ENCODE results near the gene TLE1. TPM values are rescaled to one million over a fixed set of nuclear protein-coding genes. Genes with fewer than 3 reads are reported as not detected.

TLE1 gene
- total and polyA plus RNA-seq, 10 of the 15 experiments (the other 5 are each of a cell fraction or from before 2014, with no cell fraction given) = 0.04 to 0.23 (median 0.10) TPM; not detected in 6

- POLR2A ChIA-PET = no interaction called here
- TF ChIP-seq SUPT20H (IDR thresholded peaks at IDR 0.05; ENCODE audit: borderline replicate concordance, control insufficient read depth, low read depth, low read length) = no peak
- no peak for TF ChIP-seq FOXM1 (IDR thresholded peaks at IDR 0.05; ENCODE audit: low read depth, low read length)
- TF ChIP-seq, protein P1, sequence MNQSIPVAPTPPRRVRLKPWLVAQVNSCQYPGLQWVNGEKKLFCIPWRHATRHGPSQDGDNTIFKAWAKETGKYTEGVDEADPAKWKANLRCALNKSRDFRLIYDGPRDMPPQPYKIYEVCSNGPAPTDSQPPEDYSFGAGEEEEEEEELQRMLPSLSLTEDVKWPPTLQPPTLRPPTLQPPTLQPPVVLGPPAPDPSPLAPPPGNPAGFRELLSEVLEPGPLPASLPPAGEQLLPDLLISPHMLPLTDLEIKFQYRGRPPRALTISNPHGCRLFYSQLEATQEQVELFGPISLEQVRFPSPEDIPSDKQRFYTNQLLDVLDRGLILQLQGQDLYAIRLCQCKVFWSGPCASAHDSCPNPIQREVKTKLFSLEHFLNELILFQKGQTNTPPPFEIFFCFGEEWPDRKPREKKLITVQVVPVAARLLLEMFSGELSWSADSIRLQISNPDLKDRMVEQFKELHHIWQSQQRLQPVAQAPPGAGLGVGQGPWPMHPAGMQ (IDR thresholded peaks at IDR 0.05; ENCODE audit: borderline replicate concordance) = no peak
- TF ChIP-seq POU2F2 (IDR thresholded peaks at IDR 0.05; ENCODE audit: borderline replicate concordance, low read depth, low read length) = no peak
- TF ChIP-seq ZNF622 (IDR thresholded peaks at IDR 0.05) = no peak
- TF ChIP-seq EZH2 (IDR thresholded peaks at IDR 0.05; ENCODE audit: borderline replicate concordance, control insufficient read depth, low read depth, low read length) = no peak
- TF ChIP-seq EED (IDR thresholded peaks at IDR 0.05; ENCODE audit: low read depth) = no peak
- no peak for TF ChIP-seq ZZZ3 (IDR thresholded peaks at IDR 0.05; ENCODE audit: control insufficient read depth, insufficient read length, low read depth)
- TF ChIP-seq FOS (IDR thresholded peaks at IDR 0.05; ENCODE audit: borderline replicate concordance, extremely low read depth, insufficient read length) = no peak
- no peak for TF ChIP-seq STAT3 (IDR thresholded peaks at IDR 0.05; ENCODE audit: low read depth, low read length)
- no peak for TF ChIP-seq ZBTB33 (IDR thresholded peaks at IDR 0.05)
- TF ChIP-seq MXI1 (IDR thresholded peaks at IDR 0.05; ENCODE audit: low read depth, low read length) = no peak
- TF ChIP-seq CREB1 (IDR thresholded peaks at IDR 0.05; ENCODE audit: low read depth) = no peak
- TF ChIP-seq NKRF (conservative IDR thresholded peaks at IDR 0.05) = no peak
- no peak for TF ChIP-seq MAX (IDR thresholded peaks at IDR 0.05; ENCODE audit: low read depth, low read length)
- TF ChIP-seq RELB (IDR thresholded peaks at IDR 0.05; ENCODE audit: low read depth) = no peak
- no peak for TF ChIP-seq ESRRA (IDR thresholded peaks at IDR 0.05; ENCODE audit: low read length)
- TF ChIP-seq NR2C2 (IDR thresholded peaks at IDR 0.05; ENCODE audit: borderline replicate concordance, control insufficient read depth, insufficient read length, low read depth) = no peak
- in situ Hi-C loops (cut with MboI) = no loop called here
Measured at GRCh38 chr9:81673310-81673709, 16.0 kb downstream of the TLE1 start.

More at GRCh38 chr9:81673310-81673709, 16.0 kb downstream of the TLE1 start:
- SMC1A ChIA-PET (ENCODE audit: uncharacterized antibody, unreplicated experiment) = no interaction called here
- 69% methylated on average over 5 of the region's 5 CpGs for WGBS (ENCODE audit: insufficient coverage, insufficient replicate concordance, low lambda C conversion rate, missing lambda C conversion rate)
- Histone ChIP-seq H3K4me3 (no peak overlapping the region), H3K4me1 (ENCODE audit: control insufficient read depth, insufficient read depth, low read length) (no peaks in the 10 kb centered on the region), H3K36me3 (ENCODE audit: control insufficient read depth in 2 of 2, insufficient read depth in 2 of 2, low read length in 1 of 2) (no peaks in the 10 kb centered on the region), H3K27me3 (replicated peaks in 1 of 2; ENCODE audit: control insufficient read depth in 2 of 2, insufficient read depth in 2 of 2, low read length in 1 of 2) (no peaks in the 10 kb centered on the region), H2AFZ (ENCODE audit: control insufficient read depth, low read depth, low read length) (no peak overlapping the region), H3K4me2 (ENCODE audit: control insufficient read depth, insufficient read depth) (no peak overlapping the region), H3K79me2 (ENCODE audit: control insufficient read depth, insufficient read depth, low read length) (no peaks in the 10 kb centered on the region), H3K27ac (ENCODE audit: control insufficient read depth, insufficient read depth) (no peak overlapping the region), H3K9me3 (replicated peaks; ENCODE audit: control insufficient read depth, insufficient read depth, low read length) (no peaks in the 10 kb centered on the region), H3K9ac (ENCODE audit: control insufficient read depth, insufficient read depth, low read length) (no peak overlapping the region), H4K20me1 (ENCODE audit: control insufficient read depth, insufficient read depth) (no peaks in the 10 kb centered on the region)
- no peak for FAIRE-seq
- ATAC-seq = no peak
- intact Hi-C loops (cut with micrococcal nuclease; ENCODE audit: unreplicated experiment) = no loop called here
- DNase-seq (ENCODE audit: low read depth, low spot score) = no peak
- CTCF ChIA-PET = no interaction called here
- BruUV-seq (replicated peaks) = no TSS peak
- RAD21 ChIA-PET (ENCODE audit: unreplicated experiment) = no interaction called here

All from GM12878 (cell line).